HCT116 (cell line): ENCODE data around the gene PCBP3. TPM values are rescaled to one million over a fixed set of nuclear protein-coding genes. Genes with fewer than 3 reads are reported as not detected.

Experiments
- ATAC-seq: fragments of 200-7000 bp; cut with Tn5 transposase; 2 replicates; pipeline ENCODE4 v1.9.1; 2020; ENCODE audit warnings: mild to moderate bottlenecking, moderate library complexity
- BruUV-seq: library from RNA; stranded (reverse); fragments of 400-500 nt; replicated peaks from 2 replicates; lab custom pipeline; 2021; lab: Mats Ljungman, UMichigan
- CTCF ChIA-PET: fragments of 300-600 bp; sonication (Branson Sonifier 250); formaldehyde crosslinking; loops from one replicate; lab custom pipeline; 2021; ENCODE audit warnings: antibody characterized with exemption; lab: Charles Lee
- POLR2A ChIA-PET: fragments of 300-600, 350-600 bp; sonication (Branson Sonifier 250); formaldehyde crosslinking; loops from one replicate; lab custom pipeline; 2021; ENCODE audit warnings: antibody characterized with exemption; lab: Charles Lee
- RAD21 ChIA-PET, 2 experiments: fragments of 300-600 bp; sonication (Branson Sonifier 250); formaldehyde crosslinking; loops; one replicate each; lab custom pipeline; 2023; ENCODE audit warnings: low total read pairs in 2 of 2; ENCODE audit not compliant: uncharacterized antibody in 2 of 2, unreplicated experiment in 2 of 2, low non-redundant PET in 1 of 2; lab: Charles Lee
- DNase-seq: peaks from one replicate; pipeline ENCODE4 v3.0.0-alpha.2; 2010; ENCODE audit warnings: low read depth, low spot score
- H2AFZ ChIP-seq: fragments of 200-600 bp; shearing (Covaris generic), sonication (generic); 2 replicates; pipeline ENCODE4 v1.6.1; 2017; ENCODE audit warnings: low read depth, mixed run types, mixed read lengths, antibody characterized with exemption, low read length; ENCODE audit not compliant: poor library complexity, severe bottlenecking
- H3K27ac ChIP-seq: 2 replicates; pipeline ENCODE4 v1.5.1; 2012; ENCODE audit warnings: low read depth, low read length
- H3K27me3 ChIP-seq: fragments of 200-600 bp; sonication (generic); 2 replicates; pipeline ENCODE4 v1.6.1; 2016; ENCODE audit warnings: mixed run types, low read length, mixed read lengths; ENCODE audit not compliant: insufficient read depth
- H3K36me3 ChIP-seq, 2 experiments: fragments of 200-500 bp in 1 of 2; fragments of 200-600 bp in 1 of 2; sonication (Bioruptor generic) in 1 of 2; sonication (generic) in 1 of 2; 2 replicates each; pipeline versions ENCODE4 v1.5.1 to v1.6.1; 2014 to 2016; ENCODE audit warnings: low read length in 2 of 2, inconsistent platforms in 1 of 2, mixed read lengths in 1 of 2, mixed run types in 1 of 2; ENCODE audit not compliant: insufficient read depth in 2 of 2, control insufficient read depth in 1 of 2
- H3K4me1 ChIP-seq, 2 experiments: fragments of 200-600 bp in 1 of 2; sonication (generic) in 1 of 2; 2 replicates each; pipeline versions ENCODE4 v1.5.1 to v1.6.1; 2012 to 2017; ENCODE audit warnings: low read length in 2 of 2, inconsistent platforms in 1 of 2, mild to moderate bottlenecking in 1 of 2, mixed read lengths in 1 of 2, mixed run types in 1 of 2, moderate library complexity in 1 of 2; ENCODE audit not compliant: insufficient read depth in 2 of 2, control insufficient read depth in 1 of 2
- H3K4me2 ChIP-seq: fragments of 200-600 bp; sonication (generic); 2 replicates; pipeline ENCODE4 v1.6.1; 2017; ENCODE audit warnings: mixed run types, low read length, mixed read lengths
- H3K4me3 ChIP-seq, 2 experiments: fragments of 200-600 bp in 1 of 2; sonication (generic) in 1 of 2; replicated peaks in 1 of 2; 2 replicates each; pipeline ENCODE4 v1.5.1; 2011 to 2016; ENCODE audit warnings: low read length in 2 of 2, control low read depth in 1 of 2, low read depth in 1 of 2, mild to moderate bottlenecking in 1 of 2, mixed read lengths in 1 of 2, mixed run types in 1 of 2
- H3K79me2 ChIP-seq: fragments of 200-600 bp; sonication (generic); 2 replicates; pipeline ENCODE4 v1.6.1; 2017; ENCODE audit warnings: mild to moderate bottlenecking, mixed run types, low read length, moderate library complexity, mixed read lengths; ENCODE audit not compliant: insufficient read depth
- H3K9ac ChIP-seq: fragments of 200-600 bp; sonication (generic); 2 replicates; pipeline ENCODE4 v1.6.1; 2016; ENCODE audit warnings: low read length, mixed read lengths
- H3K9me2 ChIP-seq: fragments of 200-600 bp; sonication (generic), shearing (Covaris generic); 2 replicates; pipeline ENCODE4 v1.6.1; 2017; ENCODE audit warnings: mixed run types, mild to moderate bottlenecking, moderate library complexity; ENCODE audit not compliant: insufficient read depth
- H3K9me3 ChIP-seq, 2 experiments: fragments of 200-500 bp in 1 of 2; fragments of 200-600 bp in 1 of 2; sonication (Bioruptor generic) in 1 of 2; sonication (generic) in 1 of 2; 2 replicates each; pipeline ENCODE4 v1.6.1; 2014 to 2017; ENCODE audit warnings: low read length in 2 of 2, mixed read lengths in 2 of 2, inconsistent platforms in 1 of 2, low read depth in 1 of 2, mild to moderate bottlenecking in 1 of 2, mixed run types in 1 of 2, moderate library complexity in 1 of 2; ENCODE audit not compliant: control insufficient read depth in 1 of 2, insufficient read depth in 1 of 2
- H4K20me1 ChIP-seq: fragments of 200-600 bp; sonication (generic), shearing (Covaris generic); 2 replicates; pipeline ENCODE4 v1.6.1; 2017; ENCODE audit warnings: mixed run types, mild to moderate bottlenecking, moderate library complexity; ENCODE audit not compliant: insufficient read depth
- CTCF ChIP-seq, 3 experiments: fragments of 200-600 bp in 1 of 3; sonication (generic) in 1 of 3; IDR thresholded peaks in 2 of 3; conservative IDR thresholded peaks in 1 of 3; 2 replicates each; pipeline ENCODE4 v1.5.1; 2012 to 2017; ENCODE audit warnings: low read depth in 2 of 3, low read length in 2 of 3, antibody characterized with exemption in 1 of 3, borderline replicate concordance in 1 of 3, control low read depth in 1 of 3, mild to moderate bottlenecking in 1 of 3, mixed read lengths in 1 of 3, mixed run types in 1 of 3, moderate library complexity in 1 of 3; ENCODE audit not compliant: insufficient read depth in 1 of 3
- FOSL1 ChIP-seq: IDR thresholded peaks from 2 replicates; pipeline ENCODE4 v1.6.1; 2012; ENCODE audit warnings: low read depth
- JUND ChIP-seq: IDR thresholded peaks from 2 replicates; pipeline ENCODE4 v1.6.1; 2012
- MAX ChIP-seq: IDR thresholded peaks from 2 replicates; pipeline ENCODE4 v1.6.1; 2012
- POLR2A ChIP-seq: IDR thresholded peaks from 2 replicates; pipeline ENCODE4 v1.7.0; 2011; ENCODE audit warnings: borderline replicate concordance; ENCODE audit not compliant: insufficient read depth, insufficient read length; ENCODE audit errors: extremely low read depth
- REST ChIP-seq: IDR thresholded peaks from 2 replicates; pipeline ENCODE4 v1.6.1; 2012; ENCODE audit warnings: low read depth
- SIN3A ChIP-seq: IDR thresholded peaks from 2 replicates; pipeline ENCODE4 v1.6.1; 2012; ENCODE audit warnings: low read depth
- YY1 ChIP-seq: IDR thresholded peaks from 2 replicates; pipeline ENCODE4 v1.6.1; 2011; ENCODE audit warnings: low read length, low read depth, moderate library complexity, mild to moderate bottlenecking; ENCODE audit not compliant: insufficient replicate concordance; ENCODE audit errors: extremely low read depth
- intact Hi-C: fragments of 100-400 bp; cut with micrococcal nuclease; formaldehyde crosslinking; loops from 2 replicates; pipeline ENCODE4 v1.10.0; 2022
- total RNA-seq: library from RNA; stranded (reverse); gene quantifications from one replicate; pipeline ENCODE4 v1.2.1, GENCODE V29; 2021; ENCODE audit not compliant: unreplicated experiment
- TF ChIP-seq, protein P1 (sequence below): IDR thresholded peaks from 2 replicates; pipeline ENCODE4 v1.6.1; 2011; ENCODE audit warnings: mild to moderate bottlenecking, low read length, moderate library complexity; ENCODE audit not compliant: insufficient replicate concordance; ENCODE audit errors: extremely low read depth

PCBP3 gene
- total RNA-seq, 1 experiment from 2014 or later: 3.1 TPM

DNA sequence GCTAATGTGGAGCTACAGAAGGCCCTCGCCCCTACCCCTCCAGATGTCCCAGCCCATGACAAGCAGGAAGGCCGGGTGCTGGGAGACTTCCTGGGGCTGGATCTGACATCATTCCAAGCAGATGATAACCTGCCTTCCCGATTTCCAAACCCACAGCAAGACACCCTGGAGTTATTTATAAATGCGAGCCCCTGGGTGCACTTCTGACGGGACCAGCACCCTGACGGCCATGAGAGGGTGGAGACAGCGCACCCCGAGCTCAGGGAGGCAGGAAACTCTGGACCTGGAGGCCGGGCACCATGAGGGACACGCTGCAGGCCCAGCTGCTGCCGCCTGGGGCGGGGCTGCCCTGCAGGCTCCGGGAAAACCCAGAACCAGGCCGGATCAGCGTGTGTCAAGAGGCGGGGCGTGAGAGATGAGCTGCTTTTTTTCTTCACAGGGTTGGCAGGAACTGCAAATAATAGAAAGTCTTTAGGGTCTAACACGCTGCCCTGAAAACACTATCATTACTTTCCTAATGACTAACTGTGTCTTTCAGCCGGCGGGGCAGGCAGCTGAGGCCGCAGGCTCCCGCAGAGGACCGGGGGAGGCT is 2.5 kb upstream of the PCBP3 start:
- POLR2A ChIA-PET: no interaction called here
- intact Hi-C loops: loop anchor here (5.0 kb wide), 1 partner anchor 89 kb away; no protein-coding TSS in a partner anchor

More for the DNA sequence above, 2.5 kb upstream of the PCBP3 start:
- ChIA-PET CTCF (no interaction called here), RAD21 (no interaction called here)
- ATAC-seq (no peak), DNase-seq (no peak)
- no peak overlapping the region for H2AFZ ChIP-seq
- peaks cover 5% of the 10 kb centered on the region; the same call in 1 of the 2 replicates for H3K27me3 ChIP-seq
- H3K4me1 ChIP-seq: no peaks in the 10 kb centered on the region
- no peak overlapping the region for H3K9ac ChIP-seq
- H3K4me3 ChIP-seq: no peak overlapping the region
- no peak overlapping the region for H3K27ac ChIP-seq
- TF ChIP-seq REST (no peak), MAX (no peak), YY1 (no peak), CTCF (IDR thresholded peaks at IDR 0.05 in 2 of 3, conservative IDR thresholded peaks at IDR 0.05 in 1 of 3; ENCODE audit: borderline replicate concordance in 1 of 3, insufficient read depth in 1 of 3, low read depth in 2 of 3, low read length in 2 of 3) (no peak), FOSL1 (no peak), SIN3A (no peak), JUND (no peak), POLR2A (no peak)
- TF ChIP-seq, protein P1, sequence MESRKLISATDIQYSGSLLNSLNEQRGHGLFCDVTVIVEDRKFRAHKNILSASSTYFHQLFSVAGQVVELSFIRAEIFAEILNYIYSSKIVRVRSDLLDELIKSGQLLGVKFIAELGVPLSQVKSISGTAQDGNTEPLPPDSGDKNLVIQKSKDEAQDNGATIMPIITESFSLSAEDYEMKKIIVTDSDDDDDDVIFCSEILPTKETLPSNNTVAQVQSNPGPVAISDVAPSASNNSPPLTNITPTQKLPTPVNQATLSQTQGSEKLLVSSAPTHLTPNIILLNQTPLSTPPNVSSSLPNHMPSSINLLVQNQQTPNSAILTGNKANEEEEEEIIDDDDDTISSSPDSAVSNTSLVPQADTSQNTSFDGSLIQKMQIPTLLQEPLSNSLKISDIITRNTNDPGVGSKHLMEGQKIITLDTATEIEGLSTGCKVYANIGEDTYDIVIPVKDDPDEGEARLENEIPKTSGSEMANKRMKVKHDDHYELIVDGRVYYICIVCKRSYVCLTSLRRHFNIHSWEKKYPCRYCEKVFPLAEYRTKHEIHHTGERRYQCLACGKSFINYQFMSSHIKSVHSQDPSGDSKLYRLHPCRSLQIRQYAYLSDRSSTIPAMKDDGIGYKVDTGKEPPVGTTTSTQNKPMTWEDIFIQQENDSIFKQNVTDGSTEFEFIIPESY: no peak
- H3K9me3 ChIP-seq: no peaks in the 10 kb centered on the region
- no peaks in the 10 kb centered on the region for H3K79me2 ChIP-seq
- H3K9me2 ChIP-seq: no peaks in the 10 kb centered on the region
- H3K36me3 ChIP-seq: no peaks in the 10 kb centered on the region
- no peak overlapping the region for H3K4me2 ChIP-seq
- H4K20me1 ChIP-seq: no peaks in the 10 kb centered on the region
- BruUV-seq: no TSS peak
